Thyroid gland (tissue), 4 donors: ENCODE measurements around the gene SYF2. TPM values are rescaled to one million over a fixed set of nuclear protein-coding genes. Genes with fewer than 3 reads are reported as not detected.
"Not testable (repeated sequence)": the region's sequence is repeated elsewhere in the genome, so short reads cannot be mapped to it uniquely, and the experiment has no call there.

Source experiments
- DNase-seq, 2 donors: peaks; one replicate each; pipeline ENCODE4 v3.0.0-alpha.2; 2019
- H3K27ac ChIP-seq, 3 donors: fragments of 200-600 bp; sonication (generic); 1 replicate in 2 of 3; 2 replicates in 1 of 3; pipeline ENCODE4 v1.5.1; 2016 to 2019; ENCODE audit warnings: mild to moderate bottlenecking in 1 of 3, moderate library complexity in 1 of 3
- H3K27me3 ChIP-seq: fragments of 200-600 bp; sonication (generic); one replicate; pipeline ENCODE4 v1.5.1; 2019
- H3K36me3 ChIP-seq, 2 donors: fragments of 200-600 bp; sonication (generic); one replicate each; pipeline ENCODE4 v1.5.1; 2016 to 2019
- H3K4me1 ChIP-seq, 2 donors: fragments of 200-600 bp; sonication (generic); one replicate each; pipeline ENCODE4 v1.5.1; 2017 to 2019
- H3K4me3 ChIP-seq, 3 donors: fragments of 200-600 bp; sonication (generic); replicated peaks in 1 of 3; 1 replicate in 2 of 3; 2 replicates in 1 of 3; pipeline ENCODE4 v1.5.1; 2016; ENCODE audit warnings: mild to moderate bottlenecking in 1 of 3
- H3K9me3 ChIP-seq: fragments of 200-600 bp; sonication (generic); one replicate; pipeline ENCODE4 v1.5.1; 2017
- POLR2A ChIP-seq, 2 donors: fragments of 450-650 bp; IDR thresholded peaks; one replicate each; pipeline ENCODE4 v1.6.1; 2017; ENCODE audit warnings: antibody characterized with exemption in 2 of 2, mild to moderate bottlenecking in 2 of 2, moderate library complexity in 1 of 2
- WGBS, 2 donors: methylation state at CpG; one replicate each; pipeline ENCODE4 v1.1.5; 2017; 5-methylcytosine and 5-hydroxymethylcytosine counted together
- intact Hi-C: fragments of 100-400 bp; cut with DNase I; formaldehyde crosslinking; loops from one replicate; pipeline ENCODE4 v1.15.1; 2023
- total RNA-seq, 4 donors: library from RNA; depleted of rRNA; stranded (reverse); fragments of >200 nt; gene quantifications; one replicate each; pipeline ENCODE4 v1.2.3, GENCODE V29; 2016
- TF ChIP-seq, protein P1 (sequence below), 6 experiments: fragments of 200-600 bp in 3 of 6; fragments of 450-650 bp in 3 of 6; sonication (generic) in 3 of 6; IDR thresholded peaks; one replicate each; pipeline ENCODE4 v1.5.1; 2016 to 2019; ENCODE audit warnings: antibody characterized with exemption in 6 of 6, mild to moderate bottlenecking in 2 of 6, inconsistent platforms in 1 of 6, moderate library complexity in 1 of 6

Gene SYF2
- total RNA-seq, 4 donors from 2014 or later, result 41.1 to 94.9 (median 57.9) TPM

DNA sequence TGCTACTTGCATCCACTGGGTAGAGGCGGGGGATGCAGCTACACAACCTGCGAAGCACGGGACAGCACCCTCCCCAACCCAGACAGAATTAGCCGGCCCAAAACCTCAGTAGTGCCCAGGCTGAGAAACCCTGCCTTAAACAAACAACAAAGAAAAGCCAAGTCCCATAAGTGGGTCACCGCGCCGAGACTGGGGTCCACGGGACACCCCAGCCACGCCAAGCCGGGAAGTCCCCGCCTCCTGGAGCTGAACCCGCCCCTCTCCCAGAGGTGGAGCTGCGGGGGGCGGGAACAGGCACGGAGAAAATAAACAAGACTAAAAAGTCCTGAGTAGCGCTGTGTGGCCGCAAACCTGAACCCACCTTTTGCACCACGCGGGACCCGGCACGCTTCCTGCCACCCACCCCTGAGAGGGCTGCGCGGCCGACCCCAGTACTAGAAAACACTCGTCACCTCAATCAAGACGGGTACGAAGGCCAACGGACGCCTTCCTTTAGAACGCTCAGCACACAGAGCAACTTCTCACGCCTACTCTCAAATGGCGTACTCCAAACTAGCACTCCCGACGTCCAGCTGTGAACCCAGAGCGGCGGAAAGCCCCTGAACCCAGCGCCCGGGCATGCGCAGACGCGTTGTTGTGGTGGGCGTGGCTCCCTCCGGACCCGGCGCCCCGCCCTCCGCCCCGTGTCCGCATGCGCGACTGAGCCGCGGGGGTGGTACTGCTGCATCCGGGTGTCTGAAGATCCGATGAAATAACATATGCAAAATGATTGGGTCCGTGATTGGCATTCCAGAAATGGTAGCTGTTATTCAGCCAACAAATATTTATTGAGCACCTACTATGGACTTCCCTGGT lies 35.2 kb upstream of the SYF2 start:
- H3K27ac ChIP-seq, result peak overlapping the region; percentile 52 to 83 (median 69)
- intact Hi-C loops, H3K4me1 ChIP-seq, H3K36me3 ChIP-seq, H3K27me3 ChIP-seq, H3K9me3 ChIP-seq: not testable (repeated sequence)
- peak overlapping the region in 2 of 3 donors; percentile 24 to 58 for H3K4me3 ChIP-seq
- 0% methylated on average over 1 to 19 of the region's 56 CpGs for WGBS, 2 donors
- peak; percentile 79 to 84 for DNase-seq
- peak in 1 of 2 donors; percentile 63 for TF ChIP-seq POLR2A (IDR thresholded peaks at IDR 0.05)

DNA sequence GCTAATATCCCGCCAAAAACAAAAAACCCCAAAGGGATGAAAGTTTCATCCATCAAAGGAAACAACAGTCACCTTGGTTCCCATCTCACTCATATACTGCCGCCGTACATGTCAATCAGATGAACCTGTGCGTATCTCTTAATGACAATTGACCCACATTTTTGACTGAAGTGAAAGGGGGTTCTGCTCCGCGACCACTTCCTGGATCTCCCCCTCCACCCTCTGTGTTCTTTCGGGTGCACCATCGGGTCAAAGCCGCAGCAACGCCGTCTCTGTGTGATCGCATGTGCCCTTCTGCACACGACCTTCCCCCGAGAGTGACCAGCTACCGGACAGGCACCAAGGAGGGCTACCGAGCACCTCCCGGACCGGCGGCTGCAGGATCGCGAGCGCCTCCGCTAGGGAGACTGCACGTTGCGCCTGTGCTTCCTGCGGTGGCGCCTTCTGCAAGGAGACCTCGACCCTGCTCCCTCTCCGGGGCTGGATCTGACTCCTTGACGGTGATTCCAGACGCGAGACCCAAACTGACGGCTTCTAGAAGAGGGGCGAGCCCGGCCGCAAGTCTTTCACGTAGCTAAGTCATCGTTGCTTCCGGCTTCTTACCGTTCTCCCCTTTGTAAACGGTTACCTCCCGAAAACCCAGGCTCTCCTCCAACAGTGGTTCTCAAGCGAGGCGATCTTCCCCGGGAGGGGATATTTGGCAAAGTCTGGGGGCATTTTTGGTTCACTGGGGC lies 34.4 kb upstream of the SYF2 start:
- H3K27ac ChIP-seq, H3K36me3 ChIP-seq, H3K9me3 ChIP-seq, intact Hi-C loops, H3K4me1 ChIP-seq, H3K27me3 ChIP-seq: not testable (repeated sequence)
- H3K4me3 ChIP-seq, result peak overlapping the region in 2 of 3 donors; percentile 24 to 48
- peak; percentile 41 to 52 for DNase-seq
- WGBS, 2 donors, result 3 to 4% methylated on average over 4 to 9 of the region's 45 CpGs
- TF ChIP-seq, protein P1, sequence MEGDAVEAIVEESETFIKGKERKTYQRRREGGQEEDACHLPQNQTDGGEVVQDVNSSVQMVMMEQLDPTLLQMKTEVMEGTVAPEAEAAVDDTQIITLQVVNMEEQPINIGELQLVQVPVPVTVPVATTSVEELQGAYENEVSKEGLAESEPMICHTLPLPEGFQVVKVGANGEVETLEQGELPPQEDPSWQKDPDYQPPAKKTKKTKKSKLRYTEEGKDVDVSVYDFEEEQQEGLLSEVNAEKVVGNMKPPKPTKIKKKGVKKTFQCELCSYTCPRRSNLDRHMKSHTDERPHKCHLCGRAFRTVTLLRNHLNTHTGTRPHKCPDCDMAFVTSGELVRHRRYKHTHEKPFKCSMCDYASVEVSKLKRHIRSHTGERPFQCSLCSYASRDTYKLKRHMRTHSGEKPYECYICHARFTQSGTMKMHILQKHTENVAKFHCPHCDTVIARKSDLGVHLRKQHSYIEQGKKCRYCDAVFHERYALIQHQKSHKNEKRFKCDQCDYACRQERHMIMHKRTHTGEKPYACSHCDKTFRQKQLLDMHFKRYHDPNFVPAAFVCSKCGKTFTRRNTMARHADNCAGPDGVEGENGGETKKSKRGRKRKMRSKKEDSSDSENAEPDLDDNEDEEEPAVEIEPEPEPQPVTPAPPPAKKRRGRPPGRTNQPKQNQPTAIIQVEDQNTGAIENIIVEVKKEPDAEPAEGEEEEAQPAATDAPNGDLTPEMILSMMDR (IDR thresholded peaks at IDR 0.05), result peak in 2 of 6 experiments; percentile 8 to 18

GRCh38 chr1:25260336-25260735 lies 28.0 kb upstream of the SYF2 start:
- H3K27ac ChIP-seq, intact Hi-C loops, DNase-seq, H3K36me3 ChIP-seq, H3K27me3 ChIP-seq, H3K9me3 ChIP-seq, H3K4me3 ChIP-seq: not testable (repeated sequence)
- H3K4me1 ChIP-seq, result peaks cover 0 to 20% of the 10 kb centered on the region in 2 donors
- 75 to 76% methylated on average over 3 of the region's 3 CpGs for WGBS, 2 donors

DNA sequence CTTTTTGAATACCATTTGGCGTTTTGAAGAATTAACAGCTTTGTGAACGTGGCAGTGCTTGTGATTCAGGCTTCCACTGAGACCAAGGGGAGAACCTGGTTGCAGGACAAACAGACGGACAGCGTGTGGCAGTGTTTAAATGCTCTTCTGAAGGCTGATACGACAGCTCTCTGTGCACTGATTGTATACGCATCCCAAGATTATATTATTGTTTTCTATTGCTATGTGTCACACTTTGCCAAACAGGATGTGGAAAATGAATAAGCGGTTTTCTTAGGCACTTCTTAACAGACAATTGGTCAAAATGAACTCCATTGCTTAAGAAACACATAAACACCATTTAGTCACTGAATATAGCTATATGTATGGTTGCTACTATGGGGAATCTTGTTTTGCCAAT lies 27.5 kb upstream of the SYF2 start:
- 74 to 77% methylated on average over 7 of the region's 7 CpGs for WGBS, 2 donors
- H3K27me3 ChIP-seq, DNase-seq, H3K36me3 ChIP-seq, H3K4me3 ChIP-seq, H3K27ac ChIP-seq, H3K9me3 ChIP-seq: not testable (repeated sequence)
- intact Hi-C loops, result loop anchor here (10.0 kb wide), 1 partner anchor 85 kb away; no protein-coding TSS in a partner anchor
- peaks cover 0 to 21% of the 10 kb centered on the region in 2 donors for H3K4me1 ChIP-seq

GRCh38 chr1:25257196-25257595 lies 24.9 kb upstream of the SYF2 start:
- no peak for TF ChIP-seq POLR2A (IDR thresholded peaks at IDR 0.05)
- TF ChIP-seq, protein P1 (IDR thresholded peaks at IDR 0.05), result no peak
- 72 to 83% methylated on average over 1 of the region's 1 CpG for WGBS, 2 donors
- DNase-seq, result no peak
- Histone ChIP-seq H3K4me3 (no peak overlapping the region), H3K4me1 (peaks cover 0 to 21% of the 10 kb centered on the region in 2 donors), H3K36me3 (no peaks in the 10 kb centered on the region), H3K27ac (no peak overlapping the region), H3K9me3 (no peaks in the 10 kb centered on the region), H3K27me3 (no peaks in the 10 kb centered on the region)
- intact Hi-C loops, result loop anchor here (10.0 kb wide), 1 partner anchor 88 kb away; no protein-coding TSS in a partner anchor

- Histone ChIP-seq H3K9me3 (no peaks in the 10 kb centered on the region), H3K4me1 (peaks cover 0 to 21% of the 10 kb centered on the region in 2 donors), H3K27me3 (no peaks in the 10 kb centered on the region), H3K4me3 (no peak overlapping the region), H3K27ac (no peak overlapping the region), H3K36me3 (no peaks in the 10 kb centered on the region)
- intact Hi-C loops, result loop anchor here (10.0 kb wide), 1 partner anchor 88 kb away; no protein-coding TSS in a partner anchor
- DNase-seq, result no peak
- WGBS, 2 donors, result 69 to 82% methylated on average over 5 of the region's 5 CpGs
- no peak for TF ChIP-seq POLR2A (IDR thresholded peaks at IDR 0.05)
These were observed 24.3 kb upstream of the SYF2 start for GRCh38 chr1:25256578-25256965.
